Measurements from ENCODE around the gene APRT. TPM values are rescaled to one million over a fixed set of nuclear protein-coding genes. Genes with fewer than 3 reads are reported as not detected.

Gene APRT
- total and polyA plus RNA-seq, 2 of the 8 experiments (the other 6 are each of a cell fraction or from before 2014, with no cell fraction given) = 221 to 267 TPM

- TF ChIP-seq CBX5 (IDR thresholded peaks at IDR 0.05; ENCODE audit: low read depth, low read length) = no peak
- no peak for TF ChIP-seq SAP30 (IDR thresholded peaks at IDR 0.05; ENCODE audit: insufficient read depth, insufficient replicate concordance, low read length)
- TF ChIP-seq RBBP5 (IDR thresholded peaks at IDR 0.05; ENCODE audit: borderline replicate concordance, low read depth, low read length) = no peak
- TF ChIP-seq SRF (IDR thresholded peaks at IDR 0.05; ENCODE audit: low read depth, low read length) = no peak
- TF ChIP-seq POLR2AphosphoS5 (IDR thresholded peaks at IDR 0.05; ENCODE audit: low read depth, low read length) = 0 out of 2 replicates have a peak, but pooled peaks have one; percentile 5
- TF ChIP-seq CBX8 (IDR thresholded peaks at IDR 0.05; ENCODE audit: borderline replicate concordance, low read depth, low read length) = no peak
- TF ChIP-seq SP4 (IDR thresholded peaks at IDR 0.05; ENCODE audit: low read length) = no peak
- no peak for TF ChIP-seq BRCA1 (IDR thresholded peaks at IDR 0.05; ENCODE audit: low read depth, low read length)
- Histone ChIP-seq H3K56ac (replicated peaks; ENCODE audit: insufficient read length, low read depth, low read length) (no peak overlapping the region), H3K9ac (replicated peaks in 1 of 4; ENCODE audit: extremely low read depth in 1 of 4, low read depth in 3 of 4, low read length in 3 of 4) (no peak overlapping the region), H3K27me3 (replicated peaks in 1 of 4; ENCODE audit: control insufficient read depth in 3 of 4, extremely low read depth in 1 of 4, insufficient read depth in 3 of 4, low read length in 3 of 4) (no peaks in the 10 kb centered on the region), H3K18ac (ENCODE audit: extremely low read depth, low read length) (no peak overlapping the region), H3K4me2 (ENCODE audit: insufficient read depth in 1 of 2, low read depth in 2 of 2, low read length in 2 of 2) (no peak overlapping the region), H4K8ac (ENCODE audit: extremely low read depth, insufficient read depth, low read length) (peak overlapping the region; percentile 76), H4K91ac (replicated peaks; ENCODE audit: insufficient read length, low read length) (no peak overlapping the region), H2BK12ac (ENCODE audit: low read depth, low read length) (no peak overlapping the region), H3K4me3 (ENCODE audit: extremely low read depth in 1 of 4, insufficient read depth in 2 of 4, low read depth in 3 of 4, low read length in 4 of 4) (no peak overlapping the region), H2BK15ac (ENCODE audit: low read length) (no peak overlapping the region), H3K9me3 (ENCODE audit: insufficient read depth in 2 of 2, low read depth in 1 of 2, low read length in 1 of 2) (no peaks in the 10 kb centered on the region), H2AK5ac (ENCODE audit: low read depth, low read length) (no peak overlapping the region), H3K79me1 (ENCODE audit: low read depth, low read length) (peaks cover 15% of the 10 kb centered on the region), H4K20me1 (replicated peaks in 1 of 2; ENCODE audit: control insufficient read depth in 1 of 2, insufficient read depth in 2 of 2, low read length in 2 of 2) (peaks cover 33 to 48% of the 10 kb centered on the region in 2 experiments), H3K23me2 (ENCODE audit: low read depth, low read length) (peaks cover 17% of the 10 kb centered on the region), H2AFZ (ENCODE audit: low read length) (no peak overlapping the region), H2BK20ac (ENCODE audit: low read length) (no peak overlapping the region), H3K27ac (ENCODE audit: low read depth, low read length) (no peak overlapping the region), H2BK5ac (ENCODE audit: low read depth, low read length) (no peak overlapping the region; the same call in 1 of the 2 replicates), H2BK120ac (replicated peaks; ENCODE audit: low read depth, low read length) (no peak overlapping the region), H4K5ac (ENCODE audit: insufficient read length, low read depth, low read length) (no peak overlapping the region), H3K23ac (ENCODE audit: insufficient read length) (no peak overlapping the region), H3K36me3 (ENCODE audit: control insufficient read depth in 2 of 4, insufficient read depth in 4 of 4, low read length in 3 of 4) (peaks cover 36 to 63% (median 47%) of the 10 kb centered on the region in 4 experiments), H3K79me2 (ENCODE audit: control insufficient read depth in 1 of 2, insufficient read depth in 2 of 2, low read length in 2 of 2) (peaks cover 0 to 34% of the 10 kb centered on the region in 2 experiments; a peak in 2 of 4 replicates), H3K14ac (ENCODE audit: insufficient read length) (no peak overlapping the region), H3K4me1 (replicated peaks in 1 of 4; ENCODE audit: control insufficient read depth in 3 of 4, insufficient read depth in 4 of 4, low read length in 3 of 4) (peaks cover 0 to 23% (median 13%) of the 10 kb centered on the region in 4 experiments; a peak in 6 of 7 replicates), H3K4ac (replicated peaks; ENCODE audit: insufficient read length, low read depth, low read length) (no peak overlapping the region)
- ChIA-PET POLR2A (ENCODE audit: partially characterized antibody) (interaction anchor here (0.8 to 8.1 kb wide), 17 partner anchors 8 to 393 kb away, joined by 3 to 77 read pairs (median 5); partner anchors contain the start of genes PABPN1L and SLC22A31), CTCF (ENCODE audit: partially characterized antibody) (interaction anchor here (0.7 to 2.3 kb wide), 6 partner anchors 8 to 327 kb away, joined by 3 to 8 read pairs (median 3); no protein-coding TSS in a partner anchor)
- 92% methylated on average over 23 of the region's 24 CpGs; no CpG with 5 or more reads in 1 of the 2 experiments for WGBS, 2 experiments (ENCODE audit: extremely low coverage in 1 of 2, insufficient coverage in 1 of 2, insufficient read length in 1 of 2, insufficient replicate concordance in 2 of 2, low coverage in 1 of 2, low lambda C conversion rate in 2 of 2, missing lambda C conversion rate in 1 of 2)
- no peak for DNase-seq (ENCODE audit: low read depth in 1 of 2, low spot score in 2 of 2)
- FAIRE-seq = no peak
Observed at GRCh38 chr16:88807142-88807625, 4.5 kb downstream of the APRT start.

Measured in H1 (cell line).